GM21360 (cell line): ENCODE data around the gene PLEKHM3.
"Not testable (repeated sequence)": the region's sequence is repeated elsewhere in the genome, so short reads cannot be mapped to it uniquely, and the experiment has no call there.

Experiments
- ATAC-seq: cut with Tn5 transposase; IDR thresholded peaks from one replicate; pipeline ENCODE4 v1.9.1; 2021; ENCODE audit warnings: mild to moderate bottlenecking, moderate library complexity; ENCODE audit not compliant: unreplicated experiment

PLEKHM3 gene

DNA sequence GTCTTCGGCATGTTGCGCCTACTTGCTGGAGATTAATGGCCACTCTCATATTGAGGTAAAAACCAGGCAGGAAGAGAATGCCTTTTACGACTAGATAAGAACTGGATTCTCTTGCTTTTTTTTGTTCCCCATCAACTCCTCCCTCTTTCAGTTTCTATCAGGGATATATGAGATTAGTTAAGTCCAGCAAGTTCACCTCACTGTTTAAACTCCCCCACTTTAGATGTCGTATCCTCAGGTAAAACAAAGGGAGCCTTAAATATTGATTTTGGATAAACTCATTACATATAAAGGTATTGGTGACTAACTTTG lies 98.4 kb downstream of the PLEKHM3 start:
- ATAC-seq, result no peak

DNA sequence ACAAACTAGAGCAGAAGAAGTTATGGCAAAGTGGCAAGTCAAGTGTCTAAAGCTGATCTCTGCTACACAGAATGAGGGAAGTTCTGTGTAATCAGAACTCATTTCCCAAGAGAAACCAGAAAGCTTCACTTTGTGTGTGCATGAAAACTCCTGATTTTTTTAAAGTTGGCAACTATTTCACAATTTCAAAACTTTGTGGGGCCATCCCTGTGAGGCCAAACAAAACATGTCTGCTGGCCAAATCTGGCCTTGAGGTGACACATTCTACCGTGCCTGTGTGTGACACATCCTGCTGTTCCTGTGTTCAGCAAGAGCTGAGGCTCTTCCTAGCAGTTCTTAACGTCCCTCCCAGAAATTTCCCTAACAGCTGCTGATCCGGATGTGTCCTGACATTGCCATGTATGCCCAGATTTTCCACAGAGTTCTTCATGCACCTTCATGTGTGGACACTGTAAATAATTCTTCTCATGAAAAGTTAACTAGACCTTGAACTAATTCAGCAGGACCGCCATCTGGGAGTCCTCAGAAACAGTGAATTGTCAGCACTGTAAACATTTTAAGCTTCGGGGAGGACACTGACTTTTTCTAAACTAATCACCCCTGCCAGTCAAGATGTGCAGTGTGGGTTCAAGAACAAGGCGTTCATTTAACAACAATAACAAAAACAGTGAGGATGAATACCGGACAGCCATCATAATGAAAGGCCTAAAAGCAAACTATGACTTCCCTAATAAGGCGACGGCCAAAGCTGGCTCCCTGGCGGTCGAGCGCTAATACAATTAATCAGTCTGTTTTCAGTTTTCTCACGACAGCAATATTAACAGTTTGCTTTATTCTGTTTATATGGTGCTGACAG lies 99.0 kb downstream of the PLEKHM3 start:
- ATAC-seq, result no peak

DNA sequence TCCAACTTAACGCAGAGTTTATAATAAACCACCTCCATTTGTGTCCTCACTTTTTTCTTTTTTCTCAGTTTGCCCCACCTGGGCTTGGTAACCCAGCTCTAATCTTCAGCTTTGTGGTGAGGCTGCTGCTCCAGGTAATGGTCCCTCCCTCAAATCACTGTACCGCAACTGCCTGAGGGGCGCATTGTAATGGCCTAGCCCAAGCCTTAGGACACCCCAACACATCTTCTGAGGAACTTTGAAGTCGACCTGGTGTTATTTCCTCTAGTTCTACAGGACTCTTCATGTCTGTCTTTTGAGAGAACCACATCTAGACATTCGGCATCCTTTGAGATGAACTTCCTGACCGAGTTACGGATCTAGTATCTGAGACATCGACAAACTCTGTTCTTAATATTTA lies 99.7 kb downstream of the PLEKHM3 start:
- ATAC-seq, result no peak

DNA sequence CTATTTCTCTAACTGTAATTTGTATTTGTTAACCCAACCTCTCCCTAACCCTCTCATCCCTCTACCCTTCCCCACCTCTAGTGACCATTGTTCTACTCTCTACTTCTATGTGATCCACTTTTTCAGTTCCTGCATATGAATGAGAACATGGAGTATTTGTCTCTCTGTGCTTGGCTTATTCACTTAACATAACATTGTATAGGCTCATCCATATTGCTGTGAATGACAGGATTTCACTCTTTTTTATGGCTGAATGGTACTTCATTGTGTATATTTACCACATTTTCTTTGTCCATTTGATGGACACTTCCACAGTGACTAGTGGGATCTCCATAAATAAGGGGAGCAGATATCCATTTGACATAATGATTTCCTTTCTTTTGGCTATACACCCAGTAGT lies 103.7 kb downstream of the PLEKHM3 start:
- ATAC-seq, result no peak

DNA sequence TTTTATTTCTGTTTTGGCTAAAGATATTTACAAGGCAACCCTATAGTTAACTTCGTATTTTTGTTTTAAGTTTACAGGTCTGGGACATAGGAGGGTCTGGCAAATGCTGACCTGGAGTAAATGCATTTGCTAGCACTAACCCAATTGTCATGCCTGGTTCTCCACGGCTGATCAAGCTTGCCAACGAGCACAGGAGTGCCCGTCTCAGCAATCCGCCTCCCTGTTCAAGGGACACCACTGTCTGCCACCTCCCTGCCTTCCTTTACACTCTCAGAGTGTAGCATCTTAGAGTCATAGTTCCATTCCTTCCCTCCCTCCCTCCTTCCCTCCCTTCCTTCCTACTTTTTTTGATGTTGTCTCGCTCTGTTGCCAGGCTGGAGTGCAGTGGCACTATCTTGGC lies 104.6 kb downstream of the PLEKHM3 start:
- ATAC-seq, result no peak

DNA sequence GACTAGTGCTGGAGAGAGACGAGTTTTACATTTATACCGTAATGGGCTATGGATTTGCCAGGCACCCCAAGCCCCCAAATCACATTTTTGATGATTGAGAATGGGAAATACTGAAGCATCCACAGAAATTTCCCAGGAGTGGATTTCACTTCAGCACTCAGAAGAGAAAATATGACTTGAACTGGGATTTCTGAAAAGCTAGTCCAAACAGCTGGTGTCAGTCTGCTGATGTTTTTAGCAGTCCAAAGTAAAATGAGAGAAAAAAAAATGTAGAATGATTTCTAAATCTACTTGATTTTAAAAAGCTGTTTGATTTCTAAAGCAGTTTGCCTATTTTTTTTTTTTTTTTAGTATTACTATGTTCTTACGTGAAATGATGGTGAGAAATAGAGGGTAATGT lies 105.0 kb downstream of the PLEKHM3 start:
- no peak for ATAC-seq

DNA sequence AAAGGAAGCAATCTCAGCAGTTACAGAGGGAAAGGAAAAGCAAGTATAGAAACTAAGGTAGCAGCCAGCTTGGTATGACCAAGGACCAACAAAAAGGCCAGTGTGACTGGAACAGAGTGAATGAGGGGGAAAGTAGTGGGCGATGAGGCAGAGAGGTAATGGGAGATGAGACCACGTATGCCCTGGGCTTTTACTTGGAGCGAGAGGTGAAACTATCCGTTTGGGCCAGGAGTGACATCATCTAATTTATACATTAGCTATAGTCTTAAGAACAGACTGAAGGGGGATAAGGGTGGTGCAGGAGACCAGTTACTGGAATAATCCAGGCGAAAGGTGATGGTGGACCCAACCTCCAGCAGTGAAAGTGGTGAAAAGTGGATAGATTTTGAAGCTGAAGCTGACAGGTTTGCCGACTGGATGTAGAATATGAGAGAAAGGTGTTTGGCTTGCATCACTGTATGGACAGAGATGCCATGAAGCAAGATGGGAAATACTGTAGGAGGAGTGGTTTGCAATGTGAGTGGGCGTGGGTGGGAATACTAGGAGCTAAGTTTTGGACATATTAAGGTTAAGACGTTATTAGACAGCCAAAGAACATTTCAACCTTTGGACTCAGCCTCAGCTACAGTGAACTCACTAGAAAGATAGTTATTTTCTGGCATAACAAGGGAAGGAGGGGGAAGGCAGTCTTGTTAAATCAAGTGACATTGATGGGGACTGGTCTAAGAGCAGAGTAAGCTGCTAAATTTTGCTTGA lies 106.0 kb downstream of the PLEKHM3 start:
- ATAC-seq, result no peak

DNA sequence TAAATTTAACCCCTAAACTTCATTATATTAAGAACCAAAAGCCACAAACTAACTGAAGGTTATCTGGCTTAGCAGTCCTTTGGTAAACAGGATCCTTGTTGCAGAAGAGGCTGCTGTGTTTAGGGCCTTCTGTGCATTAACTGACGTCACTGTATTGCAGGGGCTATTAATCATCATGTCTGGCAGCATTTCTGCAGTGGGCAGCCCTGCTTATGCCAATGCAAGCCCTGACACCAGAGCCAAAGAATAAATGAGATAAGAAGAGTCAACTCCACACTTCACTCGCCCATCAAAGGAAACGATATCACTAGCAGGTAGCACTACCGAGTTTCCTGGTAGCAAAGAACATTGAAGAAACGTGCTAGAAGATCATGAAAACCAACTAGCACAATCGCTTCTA lies 110.6 kb downstream of the PLEKHM3 start:
- no peak for ATAC-seq

DNA sequence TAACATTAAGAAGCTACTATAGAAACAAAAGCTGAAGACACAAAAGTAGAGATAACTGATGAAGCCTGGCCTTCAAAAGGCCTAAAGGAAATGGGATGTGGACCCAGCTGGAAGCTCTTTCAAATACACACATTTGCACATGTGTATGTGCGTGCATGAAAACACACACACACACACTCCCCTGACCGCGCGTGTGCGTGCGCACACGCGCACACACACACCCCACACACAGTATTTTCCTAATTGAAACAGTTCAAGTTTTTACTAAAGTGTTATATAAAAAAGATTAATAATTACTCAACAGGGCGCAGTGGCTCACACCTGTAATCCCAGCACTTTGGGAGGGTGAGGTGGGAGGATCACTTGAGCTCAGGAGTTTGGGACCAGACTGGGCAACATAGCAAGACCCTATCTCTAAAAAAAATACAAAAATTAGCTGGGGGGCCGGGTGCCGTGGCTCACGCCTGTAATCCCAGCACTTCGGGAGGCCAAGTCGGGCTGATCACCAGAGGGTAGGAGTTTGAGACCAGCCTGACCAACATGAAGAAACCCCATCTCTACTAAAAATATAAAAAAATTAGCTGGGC lies 111.5 kb downstream of the PLEKHM3 start:
- ATAC-seq, result no peak

DNA sequence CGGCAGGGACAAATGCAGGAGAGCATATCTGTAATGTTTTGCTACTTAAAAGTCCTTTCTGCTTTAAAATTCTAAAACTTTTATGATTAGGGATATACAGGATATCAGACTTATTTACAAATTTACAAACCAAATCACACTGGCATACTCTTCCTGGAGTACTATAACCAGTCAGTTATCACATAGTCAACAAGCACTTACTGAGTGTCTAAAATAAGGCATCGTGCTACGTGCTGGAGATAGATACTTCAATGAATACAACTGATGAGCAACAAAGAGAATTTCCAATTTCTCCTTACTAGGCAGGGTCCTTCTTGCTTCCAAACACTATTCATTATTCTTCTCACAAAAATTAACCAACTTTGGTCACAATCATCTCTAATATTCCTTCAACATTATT lies 113.5 kb downstream of the PLEKHM3 start:
- no peak for ATAC-seq

DNA sequence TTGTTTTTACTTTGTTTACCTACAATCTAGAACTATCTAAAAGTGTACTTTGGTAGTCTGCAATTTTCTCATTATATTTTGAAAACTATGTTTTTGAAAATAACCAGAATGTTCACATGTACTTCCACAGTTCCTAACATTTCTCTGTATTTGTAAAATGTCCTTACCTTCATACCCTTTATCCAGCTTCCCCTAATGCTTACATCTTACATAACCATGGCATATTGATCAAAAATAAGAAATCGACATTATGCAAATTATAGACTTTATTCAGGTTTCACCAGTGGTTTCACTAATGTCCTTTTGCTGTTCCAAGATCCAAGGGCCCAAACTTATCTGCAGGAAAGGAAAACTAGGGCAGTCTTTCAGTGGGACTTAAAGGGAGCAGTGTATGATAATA lies 114.1 kb downstream of the PLEKHM3 start:
- no peak for ATAC-seq

DNA sequence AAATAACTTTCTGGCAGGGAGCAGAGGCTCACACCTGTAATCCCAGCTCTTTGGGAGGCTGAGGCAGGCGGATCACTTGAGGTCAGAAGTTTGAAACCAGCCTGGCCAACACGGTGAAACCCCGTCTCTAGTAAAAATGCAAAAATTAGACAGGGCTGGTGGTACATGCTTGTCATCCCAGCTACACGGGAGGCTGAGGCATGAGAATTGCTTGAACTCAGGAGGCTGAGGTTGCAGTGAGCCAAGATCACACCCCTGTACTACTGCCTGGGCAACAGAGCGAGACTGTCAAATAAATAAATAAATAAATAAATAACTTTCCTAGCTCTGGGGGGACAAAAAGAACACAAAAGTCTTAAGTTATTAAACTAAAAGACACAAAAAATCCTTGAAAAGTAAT lies 118.8 kb downstream of the PLEKHM3 start:
- not testable (repeated sequence) for ATAC-seq

DNA sequence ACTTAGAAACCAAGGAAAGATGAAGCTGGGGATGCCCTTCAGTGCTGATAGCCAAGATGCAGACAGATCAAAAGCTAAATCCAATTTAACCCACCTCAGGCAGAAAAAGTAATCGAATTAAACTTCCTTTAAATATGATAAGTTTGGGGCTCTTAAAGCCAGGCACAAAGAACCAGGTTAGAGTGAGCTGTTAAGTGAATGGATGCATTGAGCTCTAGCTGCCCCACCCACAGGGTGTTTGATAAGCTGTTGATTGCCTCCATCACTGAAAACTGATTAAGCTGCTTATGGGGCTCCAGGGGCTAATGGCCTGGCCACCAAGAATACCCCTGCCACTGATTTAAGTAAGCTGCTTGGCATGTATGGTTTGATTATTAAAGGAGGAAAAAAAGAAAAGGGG lies 119.8 kb downstream of the PLEKHM3 start:
- ATAC-seq, result no peak

DNA sequence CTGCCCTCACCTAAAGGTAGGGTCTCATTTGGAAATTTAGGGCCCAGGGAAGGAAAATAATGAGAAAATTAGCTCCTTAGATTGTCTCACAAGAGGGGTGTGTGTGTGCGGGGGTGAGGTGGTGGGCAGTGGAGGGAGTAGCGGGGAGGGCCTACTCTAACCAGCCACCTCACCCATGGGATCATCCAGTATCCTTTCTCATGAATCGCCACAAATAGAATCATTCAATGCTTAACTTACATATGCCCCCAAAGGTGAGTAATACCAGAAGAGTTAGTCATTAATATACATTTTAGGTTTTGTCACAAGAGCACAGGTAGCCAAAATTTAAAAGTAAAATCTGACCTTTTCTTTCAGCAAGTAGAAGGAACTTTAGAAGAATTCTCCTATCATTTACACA lies 122.1 kb downstream of the PLEKHM3 start:
- ATAC-seq, result no peak

DNA sequence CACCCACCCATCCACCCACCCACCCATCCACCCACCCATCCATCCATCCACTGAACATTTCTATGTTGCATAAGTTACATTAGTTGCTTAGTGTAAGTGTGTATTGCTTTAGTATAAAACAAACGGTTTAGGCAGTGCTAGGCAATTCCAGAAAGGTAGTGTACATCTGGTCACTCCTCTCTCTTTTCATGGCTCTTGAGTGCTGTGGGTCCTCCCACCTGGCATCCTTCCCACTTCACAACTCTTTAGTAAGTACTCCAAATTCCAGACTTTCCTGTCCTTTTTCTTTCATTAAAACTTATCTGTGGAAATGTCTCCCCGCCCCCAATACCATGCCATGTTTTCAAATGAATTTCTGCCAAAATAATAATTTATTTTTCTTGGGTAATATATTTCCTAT lies 122.5 kb downstream of the PLEKHM3 start:
- ATAC-seq, result no peak

DNA sequence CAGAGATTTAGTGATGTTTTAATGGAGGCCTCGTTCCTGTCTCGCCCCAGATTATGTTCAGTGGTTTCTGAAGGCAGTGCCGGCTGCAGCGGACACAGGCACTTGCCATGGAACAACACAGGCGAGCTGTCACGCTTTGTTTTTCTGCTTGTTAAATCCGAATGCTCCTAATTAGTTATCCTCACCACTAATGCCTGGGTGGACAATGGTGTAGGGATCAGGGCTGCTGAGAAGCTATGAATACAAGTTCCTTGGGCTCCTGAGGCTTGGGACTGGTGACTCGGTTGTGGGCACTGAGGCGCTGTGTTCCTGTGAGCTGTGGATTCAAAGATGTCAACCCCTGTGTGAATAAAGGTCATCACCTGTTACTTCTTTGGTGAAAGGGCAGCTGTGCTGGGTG lies 123.5 kb downstream of the PLEKHM3 start:
- ATAC-seq, result no peak

DNA sequence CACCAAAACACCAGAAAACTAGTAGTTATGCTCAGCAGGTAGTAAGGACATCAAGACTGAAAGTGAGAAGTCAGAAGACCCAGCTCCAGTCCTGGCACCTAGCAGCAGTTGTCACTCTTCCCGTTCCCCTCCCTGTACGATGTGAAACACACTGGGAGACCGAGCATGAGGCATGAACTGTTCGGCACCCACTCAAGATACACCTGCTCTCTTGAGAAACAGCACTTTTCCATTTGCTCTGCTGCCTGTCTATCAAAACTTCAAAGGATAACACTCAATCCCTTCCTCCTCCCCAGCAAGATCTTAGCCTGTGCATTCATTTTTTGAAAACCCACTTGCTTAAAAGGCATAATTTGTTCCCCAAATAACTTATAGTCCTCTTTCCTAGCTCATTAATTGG lies 123.9 kb downstream of the PLEKHM3 start:
- ATAC-seq, result no peak

DNA sequence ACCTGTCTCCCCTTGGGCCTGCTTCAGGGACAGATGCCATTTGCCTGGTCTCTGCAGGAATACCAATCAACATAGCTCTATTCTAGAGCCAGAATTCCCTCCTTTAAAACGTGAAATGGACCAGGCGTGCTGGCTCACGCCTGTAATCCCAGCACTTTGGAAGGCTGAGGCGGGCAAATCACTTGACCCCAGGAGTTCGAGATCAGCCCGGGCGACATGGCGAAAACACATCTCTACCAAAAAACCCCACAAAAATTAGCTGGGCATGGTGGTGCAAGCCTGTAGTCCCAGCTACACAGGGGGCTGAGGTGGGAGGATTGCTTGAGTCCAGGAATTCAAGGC lies 127.0 kb downstream of the PLEKHM3 start:
- no peak for ATAC-seq

DNA sequence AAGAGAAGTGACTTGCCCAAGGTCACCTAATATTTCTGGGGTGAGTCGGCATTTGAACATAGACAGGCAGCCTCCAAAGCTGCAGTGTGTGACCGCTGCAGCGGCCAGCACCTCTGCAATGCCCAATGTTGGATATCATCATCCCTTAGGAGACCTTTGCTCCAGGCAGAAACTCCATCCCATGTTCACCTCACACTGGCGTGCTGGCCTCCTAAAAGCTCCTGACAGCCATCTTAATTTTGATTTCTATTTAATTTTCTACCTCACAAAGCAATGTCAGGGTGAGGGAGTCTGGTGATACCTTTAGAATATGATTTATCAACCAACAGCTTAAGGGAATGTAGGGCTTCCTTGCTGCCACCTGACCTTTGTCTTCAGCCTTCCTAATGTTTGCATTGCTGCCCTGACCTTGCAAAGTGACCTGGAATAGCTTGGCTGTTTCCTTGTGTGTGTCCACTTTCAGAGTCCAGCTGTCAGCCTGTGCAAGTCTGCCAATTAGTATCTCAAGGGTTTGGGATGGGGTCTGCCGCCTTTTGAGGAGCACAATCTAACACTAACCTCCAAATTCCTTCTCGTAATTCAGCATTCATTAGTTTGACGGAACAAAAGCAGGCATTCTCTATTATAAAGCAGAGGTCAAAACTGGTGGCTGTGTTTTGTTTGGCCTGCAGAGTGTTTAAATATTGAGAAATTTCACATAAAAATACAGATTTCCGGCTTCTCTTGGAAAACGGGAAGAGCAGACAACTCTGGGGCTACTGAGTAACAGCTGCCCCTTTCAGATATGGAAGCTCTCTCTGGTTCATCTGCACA lies 127.6 kb downstream of the PLEKHM3 start:
- ATAC-seq, result no peak

DNA sequence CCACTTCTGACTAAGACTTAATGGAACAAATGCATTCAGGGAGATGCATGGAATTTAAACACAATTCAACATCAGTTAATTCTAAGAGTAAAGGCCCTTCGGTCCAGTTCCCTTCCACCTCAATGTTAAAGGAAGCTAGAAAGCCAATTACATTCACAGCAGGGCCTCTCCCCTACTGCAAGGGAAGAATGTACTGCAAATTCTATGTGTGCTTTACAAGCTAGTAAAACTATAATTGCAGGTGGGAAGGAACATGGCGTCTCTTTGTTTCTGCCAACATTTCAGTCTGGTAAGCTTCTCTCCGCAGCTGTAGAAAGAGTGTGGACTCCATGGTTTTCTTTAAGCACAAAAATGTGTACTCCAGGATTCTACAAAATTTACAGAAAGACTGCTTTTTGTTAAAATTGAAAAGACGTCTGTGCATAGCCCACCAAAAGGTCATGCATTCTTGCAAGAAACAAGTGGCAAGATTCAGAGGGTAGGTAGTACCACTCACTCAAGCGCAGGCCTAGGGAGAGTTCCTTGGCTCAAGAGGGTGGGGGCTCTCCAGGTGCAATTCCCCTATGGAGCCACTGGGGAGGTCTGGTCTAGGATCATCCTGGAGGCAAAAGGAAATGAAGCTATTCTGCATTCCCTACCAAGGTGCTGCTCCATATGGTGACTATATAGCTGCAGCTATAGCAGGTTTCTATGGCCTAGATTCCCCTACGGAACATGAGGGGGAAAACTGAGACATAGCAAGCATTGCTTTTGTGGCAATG lies 128.6 kb downstream of the PLEKHM3 start:
- no peak for ATAC-seq
